GM19351 (cell line): ENCODE results near the gene ARHGAP22.

ENCODE experiments used
- ATAC-seq: cut with Tn5 transposase; IDR thresholded peaks from one replicate; pipeline ENCODE4 v1.9.1; 2021; ENCODE audit warnings: mild to moderate bottlenecking, moderate library complexity; ENCODE audit not compliant: unreplicated experiment

The ARHGAP22 gene

DNA sequence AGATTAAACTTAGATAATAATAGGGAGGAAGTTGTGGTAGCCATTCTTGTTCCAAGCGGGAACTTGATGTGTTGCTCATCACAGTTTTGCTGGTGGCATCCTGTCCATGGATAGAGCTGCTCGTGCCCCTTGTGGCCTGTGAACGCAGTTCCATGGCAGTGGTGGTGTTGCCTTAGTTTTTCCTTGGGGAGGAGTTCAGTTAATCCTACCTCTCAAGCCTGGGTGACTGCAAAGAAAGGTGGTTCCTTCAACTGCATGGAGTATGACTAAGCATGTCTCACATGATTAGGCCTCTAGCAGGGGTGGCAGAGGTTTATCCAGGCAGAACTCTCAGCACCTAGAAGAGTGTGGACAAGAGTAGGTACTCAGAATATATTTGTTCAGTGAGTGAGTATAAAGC, 198.7 kb downstream of the ARHGAP22 start:
- ATAC-seq: no peak

DNA sequence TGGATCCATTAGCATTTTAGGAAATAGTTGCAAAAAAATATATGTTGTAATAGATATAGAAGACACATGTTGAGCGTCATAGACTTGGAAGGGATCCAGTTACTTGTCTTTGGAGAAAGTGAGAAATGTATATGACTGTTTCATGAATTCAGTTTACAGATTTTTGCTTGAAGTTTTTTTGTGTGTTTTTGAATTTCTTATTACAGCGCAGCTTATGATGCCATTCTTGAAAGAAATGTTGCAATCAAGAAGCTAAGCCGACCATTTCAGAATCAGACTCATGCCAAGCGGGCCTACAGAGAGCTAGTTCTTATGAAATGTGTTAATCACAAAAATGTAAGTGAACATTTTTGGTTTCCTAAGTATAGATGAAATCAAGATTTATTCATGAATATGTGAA, 200.2 kb downstream of the ARHGAP22 start:
- no peak for ATAC-seq

DNA sequence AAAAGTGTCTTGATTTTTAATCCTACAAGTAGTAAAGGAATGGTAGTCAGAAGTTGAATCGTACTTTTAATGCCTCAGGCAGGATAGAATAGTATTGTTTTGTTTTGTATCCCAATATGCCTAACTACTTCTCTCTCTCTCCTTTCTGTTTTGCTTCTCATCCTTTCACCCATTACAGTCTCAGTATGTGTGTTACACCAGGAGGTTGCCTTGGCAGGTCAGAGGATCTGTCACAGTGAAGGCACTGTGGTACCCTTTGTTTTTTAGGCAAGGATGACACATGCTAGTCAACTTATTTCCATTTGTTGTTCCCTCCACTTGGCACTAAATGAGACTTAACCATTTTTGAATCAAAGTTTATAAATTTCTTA, 204.0 kb downstream of the ARHGAP22 start:
- ATAC-seq: no peak

DNA sequence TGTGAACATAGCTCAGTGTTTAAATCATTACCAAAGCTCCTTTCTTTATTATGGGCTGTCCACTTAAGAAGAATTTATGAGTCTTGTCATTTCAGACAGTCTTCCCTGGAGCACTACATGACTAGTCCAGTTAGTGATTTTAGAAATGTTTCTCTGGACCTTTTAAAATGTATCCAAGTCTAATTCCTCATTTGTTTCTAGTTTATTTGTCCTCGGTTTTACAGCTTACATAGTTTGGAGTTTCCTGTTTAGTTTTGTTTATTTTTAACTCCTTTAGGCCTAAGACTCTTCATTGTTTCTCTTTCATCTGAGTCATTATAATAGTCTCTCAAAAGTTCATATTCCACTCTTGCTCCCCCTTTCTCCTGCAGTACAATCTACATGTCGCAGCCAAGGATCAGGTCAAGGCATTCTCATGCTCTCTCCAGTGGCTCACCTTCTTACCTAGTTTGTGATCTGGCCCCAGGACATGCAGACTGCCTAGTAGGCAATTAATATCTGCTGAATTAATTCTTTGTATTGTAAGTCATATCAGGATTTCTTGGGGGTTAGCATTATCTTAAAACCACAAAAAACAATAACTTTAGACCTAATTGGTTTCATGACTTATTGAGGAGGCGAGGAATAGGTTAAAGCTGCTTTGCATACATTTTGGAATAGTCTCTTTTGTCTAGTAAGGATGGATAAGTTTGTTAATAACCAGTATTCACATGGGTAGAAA, 204.6 kb downstream of the ARHGAP22 start:
- ATAC-seq: no peak

DNA sequence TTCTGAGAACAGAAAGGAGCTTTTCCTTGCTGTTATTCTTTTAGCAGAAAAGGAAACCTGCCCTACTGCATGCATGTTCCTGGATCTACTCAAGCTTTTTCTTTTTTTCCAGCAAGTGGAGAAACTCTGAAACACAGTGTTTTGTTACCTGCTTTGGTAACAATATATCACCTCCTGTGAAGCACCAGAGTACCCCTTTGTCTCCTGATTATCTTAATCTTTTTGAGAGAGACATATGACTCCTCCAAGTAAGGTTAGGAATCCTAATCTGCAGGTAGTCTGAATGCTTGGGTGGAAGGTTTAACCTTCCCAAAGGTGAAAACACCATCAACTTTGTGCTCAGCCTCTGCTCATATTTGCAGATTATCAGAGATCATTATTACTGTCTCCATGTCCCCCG, 205.3 kb downstream of the ARHGAP22 start:
- no peak for ATAC-seq

DNA sequence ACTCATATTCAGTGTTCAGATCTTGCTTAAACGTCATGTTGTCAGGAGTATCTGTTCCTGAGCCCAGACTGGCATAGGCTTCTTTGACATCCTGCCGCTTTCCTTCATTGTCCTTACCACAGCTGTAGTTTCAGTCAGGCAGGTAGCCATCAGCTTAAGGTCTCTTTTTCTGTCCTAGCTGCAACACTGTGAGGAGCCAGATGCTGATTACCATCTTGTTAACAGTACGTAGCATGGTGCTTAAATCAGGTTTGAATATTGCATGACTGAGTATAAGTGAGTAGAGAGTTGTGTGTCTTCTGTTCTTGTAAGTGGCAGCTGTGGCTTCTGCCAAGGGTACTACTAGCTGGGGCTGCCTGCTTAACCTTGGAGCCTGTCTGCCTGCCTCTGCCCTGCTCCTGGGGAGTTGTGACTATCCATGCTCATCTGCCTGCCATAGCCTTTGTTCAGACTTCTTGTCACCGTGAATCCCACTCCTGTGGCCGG, 205.8 kb downstream of the ARHGAP22 start:
- no peak for ATAC-seq

DNA sequence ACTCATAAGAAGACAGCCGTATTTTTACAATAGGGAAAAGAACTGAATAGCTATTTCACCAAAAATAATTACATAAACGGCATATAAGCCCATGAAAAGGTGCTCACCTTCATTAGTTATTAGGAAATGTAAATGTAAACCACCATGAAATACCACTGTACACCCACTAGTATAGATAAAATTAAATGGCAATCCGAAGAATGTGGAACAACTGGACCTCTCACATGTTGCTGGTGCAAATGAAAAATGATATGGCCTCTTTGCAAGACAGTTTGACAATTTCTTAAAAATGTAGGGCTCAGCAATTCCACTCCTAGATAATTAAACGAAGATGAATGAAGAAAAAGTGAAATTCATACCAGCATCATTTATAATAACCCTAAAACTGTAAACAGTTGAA, 206.6 kb downstream of the ARHGAP22 start:
- no peak for ATAC-seq
